Muscle layer of colon (tissue), 2 donors: ENCODE measurements around the gene PAK6.

ENCODE experiments used
- H3K27ac ChIP-seq: one replicate; pipeline ENCODE4 v1.7.0; 2013; ENCODE audit warnings: low read depth, mild to moderate bottlenecking, low read length, moderate library complexity
- H3K27me3 ChIP-seq, 2 donors: one replicate each; pipeline ENCODE4 v1.7.0; 2013; ENCODE audit warnings: low read length in 2 of 2, mild to moderate bottlenecking in 2 of 2; ENCODE audit not compliant: insufficient read depth in 2 of 2, control insufficient read depth in 1 of 2
- H3K36me3 ChIP-seq: one replicate; pipeline ENCODE4 v1.7.0; 2013; ENCODE audit warnings: mild to moderate bottlenecking, low read length; ENCODE audit not compliant: insufficient read depth
- H3K4me1 ChIP-seq: one replicate; pipeline ENCODE4 v1.7.0; 2013; ENCODE audit warnings: mild to moderate bottlenecking, low read length; ENCODE audit not compliant: insufficient read depth
- H3K4me3 ChIP-seq, 2 donors: one replicate each; pipeline ENCODE4 v1.7.0; 2013; ENCODE audit warnings: low read length in 2 of 2, low read depth in 1 of 2, mild to moderate bottlenecking in 1 of 2, moderate library complexity in 1 of 2
- H3K9ac ChIP-seq: one replicate; pipeline ENCODE4 v1.7.0; 2013; ENCODE audit warnings: low read length
- H3K9me3 ChIP-seq: one replicate; pipeline ENCODE4 v1.7.0; 2013; ENCODE audit warnings: mild to moderate bottlenecking, low read length
- donor health status: abdominal sarcoma.
- donor health status: Adenocarcinoma of cecum.

PAK6 gene

DNA sequence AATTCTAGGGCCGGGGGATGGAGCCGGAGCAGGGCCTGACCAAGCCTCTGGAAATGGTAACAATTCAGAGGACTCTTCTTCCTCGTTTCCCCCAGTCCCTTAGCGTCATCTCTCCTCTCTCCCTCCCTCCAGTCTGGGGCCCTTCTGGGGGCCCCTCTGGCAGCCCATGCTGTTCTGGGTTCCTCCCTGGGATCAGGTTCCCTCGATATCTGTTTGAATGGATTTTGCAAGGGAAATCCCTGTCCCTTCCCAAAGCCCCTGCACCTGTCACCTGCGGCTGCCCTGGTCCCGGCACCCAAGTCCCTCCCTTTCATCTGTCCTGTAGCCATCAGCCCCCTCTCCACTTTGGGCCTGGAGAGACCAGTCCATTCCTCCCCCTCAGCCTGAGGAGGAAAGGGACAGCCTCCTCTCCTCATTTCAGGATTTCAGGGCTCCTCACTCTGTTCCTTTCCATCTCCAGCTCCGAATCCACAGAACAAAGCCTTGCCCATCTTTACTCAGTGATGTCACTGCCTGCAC is 70.5 kb downstream of the PAK6 start:
- Histone ChIP-seq H3K9ac (no peak overlapping the region), H3K9me3 (no peaks in the 10 kb centered on the region), H3K4me3 (no peak overlapping the region), H3K27ac (no peak overlapping the region), H3K4me1 (no peaks in the 10 kb centered on the region), H3K36me3 (no peaks in the 10 kb centered on the region), H3K27me3 (no peaks in the 10 kb centered on the region)

DNA sequence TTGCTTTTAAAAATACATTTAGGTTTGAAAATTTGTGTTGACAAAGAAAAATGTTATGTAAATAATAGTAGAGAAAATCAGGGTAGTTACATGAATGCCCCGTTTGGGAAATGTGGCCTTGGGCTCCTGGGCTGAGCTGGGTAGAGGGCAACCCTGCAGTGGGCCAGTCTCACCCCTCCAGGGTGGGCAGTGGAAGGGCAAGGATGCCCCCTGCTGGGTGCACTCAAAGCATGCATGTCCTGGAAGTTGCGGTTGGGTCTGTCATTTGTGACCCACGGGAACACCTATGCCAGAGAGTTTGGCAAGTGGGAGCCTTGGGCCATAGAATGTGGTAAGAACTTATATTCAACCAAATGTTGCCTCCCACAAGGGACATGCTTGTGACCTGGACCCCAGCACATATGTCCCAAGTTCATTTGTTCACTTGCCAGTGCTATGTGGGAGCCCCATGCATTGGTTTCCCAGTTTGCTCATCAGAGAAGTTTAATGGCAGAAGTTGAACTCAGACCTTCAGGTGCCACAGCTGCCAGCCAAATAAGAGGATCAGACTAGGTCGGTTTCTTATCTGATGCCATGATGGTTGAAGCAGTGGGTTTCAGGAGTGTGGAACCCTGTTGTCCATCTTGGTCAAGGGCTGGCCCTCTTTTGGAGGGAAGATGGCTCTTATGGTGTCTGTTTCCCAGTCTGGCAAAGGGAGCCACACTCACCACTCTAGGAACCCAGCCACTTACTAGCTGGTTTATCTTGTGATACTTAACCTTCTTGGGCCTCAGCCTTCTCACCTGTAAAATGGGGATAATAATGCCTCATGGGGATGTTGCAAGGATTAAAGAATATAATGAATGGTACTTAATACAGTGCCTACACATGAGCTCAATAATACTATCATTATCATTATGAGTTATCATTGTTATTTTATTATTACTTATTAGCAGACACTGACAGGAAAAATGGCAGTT is 71.4 kb downstream of the PAK6 start:
- H3K4me1 ChIP-seq: no peaks in the 10 kb centered on the region
- no peak overlapping the region for H3K4me3 ChIP-seq
- no peak overlapping the region for H3K9ac ChIP-seq
- H3K27me3 ChIP-seq: no peaks in the 10 kb centered on the region
- no peaks in the 10 kb centered on the region for H3K36me3 ChIP-seq
- no peak overlapping the region for H3K27ac ChIP-seq
- no peaks in the 10 kb centered on the region for H3K9me3 ChIP-seq

- Histone ChIP-seq H3K9me3 (no peaks in the 10 kb centered on the region), H3K4me1 (no peaks in the 10 kb centered on the region), H3K9ac (no peak overlapping the region), H3K4me3 (no peak overlapping the region), H3K27me3 (no peaks in the 10 kb centered on the region), H3K27ac (no peak overlapping the region), H3K36me3 (no peaks in the 10 kb centered on the region)
Observed at GRCh38 chr15:40310993-40311392, 72.1 kb downstream of the PAK6 start.

GRCh38 chr15:40312370-40313158 is 73.7 kb downstream of the PAK6 start:
- no peaks in the 10 kb centered on the region for H3K27me3 ChIP-seq

GRCh38 chr15:40313531-40314398 is 74.9 kb downstream of the PAK6 start:
- Histone ChIP-seq H3K4me1 (no peaks in the 10 kb centered on the region), H3K36me3 (no peaks in the 10 kb centered on the region), H3K27me3 (no peaks in the 10 kb centered on the region), H3K27ac (no peak overlapping the region), H3K9ac (no peak overlapping the region), H3K4me3 (no peak overlapping the region), H3K9me3 (no peaks in the 10 kb centered on the region)

More at GRCh38 chr15:40312370-40313158, 73.7 kb downstream of the PAK6 start:
- no peaks in the 10 kb centered on the region for H3K9me3 ChIP-seq
- no peak overlapping the region for H3K4me3 ChIP-seq
- H3K36me3 ChIP-seq: no peaks in the 10 kb centered on the region
- H3K9ac ChIP-seq: no peak overlapping the region
- H3K4me1 ChIP-seq: no peaks in the 10 kb centered on the region
- no peak overlapping the region for H3K27ac ChIP-seq

DNA sequence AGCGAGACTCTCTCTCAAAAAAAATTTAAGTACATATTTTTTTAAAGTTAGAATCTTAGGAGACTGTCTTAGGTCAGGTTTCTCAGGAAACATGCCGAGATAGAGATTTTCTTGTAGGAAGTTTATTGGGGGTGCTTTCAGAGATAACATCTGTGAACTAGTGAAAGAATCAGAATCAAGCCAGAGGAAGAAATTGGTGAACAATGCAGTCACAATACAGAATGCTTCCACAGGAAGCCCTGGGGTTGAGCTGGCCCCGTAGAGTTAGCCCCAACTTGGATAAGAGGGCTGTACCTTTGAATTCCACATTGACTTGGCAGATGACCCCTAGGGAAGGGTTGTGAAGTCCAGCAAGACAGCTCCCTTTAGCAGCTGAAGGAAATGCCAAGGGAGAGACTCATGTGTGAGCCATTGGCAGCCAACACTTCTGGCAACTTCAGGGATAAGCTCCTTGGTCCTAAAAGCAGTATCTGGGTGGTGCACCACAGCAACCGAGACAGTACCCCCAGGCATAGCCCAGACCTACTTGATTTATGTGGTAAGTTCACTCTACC is 75.9 kb downstream of the PAK6 start:
- Histone ChIP-seq H3K4me1 (no peaks in the 10 kb centered on the region), H3K9me3 (no peaks in the 10 kb centered on the region), H3K4me3 (no peak overlapping the region), H3K36me3 (no peaks in the 10 kb centered on the region), H3K27ac (no peak overlapping the region), H3K27me3 (no peaks in the 10 kb centered on the region), H3K9ac (no peak overlapping the region)

DNA sequence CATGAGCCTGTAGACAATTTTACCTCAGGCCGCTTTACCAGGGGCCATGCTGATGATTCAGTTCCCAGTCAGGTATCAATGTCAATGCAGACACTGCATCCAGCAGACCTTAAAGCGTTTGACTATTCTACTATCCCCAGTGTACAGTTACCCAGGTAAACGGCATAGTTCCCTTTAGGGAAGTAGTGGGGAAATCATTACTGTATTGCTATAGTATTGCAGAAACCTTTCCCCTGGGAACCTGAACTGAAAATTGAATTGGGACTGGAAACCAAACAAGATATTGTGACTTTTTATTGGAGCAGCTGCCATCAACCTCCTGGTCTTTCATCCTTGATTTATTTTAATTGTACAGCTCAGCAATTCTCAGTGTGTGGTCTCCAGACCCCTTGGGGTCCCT is 78.1 kb downstream of the PAK6 start:
- Histone ChIP-seq H3K27ac (no peak overlapping the region), H3K27me3 (no peaks in the 10 kb centered on the region), H3K4me1 (peaks cover 6% of the 10 kb centered on the region), H3K9me3 (no peaks in the 10 kb centered on the region), H3K9ac (no peak overlapping the region), H3K36me3 (no peaks in the 10 kb centered on the region), H3K4me3 (no peak overlapping the region)

- no peak overlapping the region for H3K9ac ChIP-seq
Observed at GRCh38 chr15:40317580-40317979, 78.7 kb downstream of the PAK6 start.

DNA sequence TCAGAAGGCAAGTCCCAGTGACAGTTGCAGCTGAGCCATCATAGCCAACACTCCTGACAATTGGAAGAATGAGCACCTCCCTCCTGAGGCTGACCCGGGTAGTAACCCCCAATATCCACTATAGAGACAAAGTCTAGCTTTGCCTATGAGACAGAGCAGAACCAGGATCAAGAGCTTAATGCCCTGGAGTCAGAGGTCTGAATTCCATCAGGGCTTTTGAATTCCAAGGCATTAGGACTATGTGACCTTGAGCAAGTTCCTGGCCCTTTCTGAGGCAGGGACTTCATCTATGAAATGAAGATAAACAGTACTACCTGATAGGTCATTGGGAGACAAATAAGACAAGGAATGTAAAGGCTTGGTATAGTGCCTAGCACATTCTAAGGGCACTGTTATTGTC is 81.5 kb downstream of the PAK6 start:
- H3K27me3 ChIP-seq: no peaks in the 10 kb centered on the region
- no peaks in the 10 kb centered on the region for H3K36me3 ChIP-seq
- H3K4me1 ChIP-seq: peaks cover 17% of the 10 kb centered on the region
- H3K9ac ChIP-seq: no peak overlapping the region
- peak overlapping the region; percentile 79 for H3K27ac ChIP-seq
- H3K4me3 ChIP-seq: no peak overlapping the region
- H3K9me3 ChIP-seq: no peaks in the 10 kb centered on the region

More at GRCh38 chr15:40317580-40317979, 78.7 kb downstream of the PAK6 start:
- no peaks in the 10 kb centered on the region for H3K27me3 ChIP-seq
- peaks cover 13% of the 10 kb centered on the region for H3K4me1 ChIP-seq
- no peak overlapping the region for H3K27ac ChIP-seq
- no peaks in the 10 kb centered on the region for H3K9me3 ChIP-seq
- H3K36me3 ChIP-seq: no peaks in the 10 kb centered on the region
- H3K4me3 ChIP-seq: no peak overlapping the region

- Histone ChIP-seq H3K27ac (peak overlapping the region; percentile 79), H3K27me3 (no peaks in the 10 kb centered on the region), H3K36me3 (no peaks in the 10 kb centered on the region), H3K9me3 (no peaks in the 10 kb centered on the region), H3K4me3 (no peak overlapping the region), H3K4me1 (peaks cover 20% of the 10 kb centered on the region), H3K9ac (no peak overlapping the region)
Observed at GRCh38 chr15:40320931-40321371, 82.1 kb downstream of the PAK6 start.
